22Rv1 (cell line): ENCODE data around the gene CMTM5.

ENCODE experiments used
- ZFX ChIP-seq: fragments of 450-650 bp; IDR thresholded peaks from 2 replicates; pipeline ENCODE4 v1.6.1; 2017; ENCODE audit warnings: antibody characterized with exemption, borderline replicate concordance
- TF ChIP-seq, protein P1 (sequence below): fragments of 450-650 bp; IDR thresholded peaks from 2 replicates; pipeline ENCODE4 v1.5.1; 2017; ENCODE audit warnings: mild to moderate bottlenecking

DNA sequence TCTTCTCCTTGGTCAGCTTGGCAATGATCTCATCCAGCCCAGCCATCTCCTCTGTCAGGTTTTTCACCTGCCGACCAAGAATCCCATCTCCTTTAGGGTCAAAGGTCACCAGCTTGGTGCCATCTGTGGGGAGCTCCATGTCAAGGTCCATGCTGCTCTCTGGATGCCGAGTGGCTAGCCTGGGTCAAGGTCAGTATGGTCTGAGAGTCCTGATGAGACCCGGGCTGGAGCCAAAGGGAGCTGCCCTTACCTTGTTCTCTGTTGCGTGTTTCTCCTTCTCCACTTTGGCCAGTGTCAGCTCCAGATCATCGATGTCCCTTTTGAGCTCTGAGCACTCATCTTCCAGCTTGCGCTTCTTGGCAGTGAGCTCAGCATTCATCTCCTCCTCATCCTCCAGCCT, 46.8 kb downstream of the CMTM5 start:
- TF ChIP-seq, protein P1, sequence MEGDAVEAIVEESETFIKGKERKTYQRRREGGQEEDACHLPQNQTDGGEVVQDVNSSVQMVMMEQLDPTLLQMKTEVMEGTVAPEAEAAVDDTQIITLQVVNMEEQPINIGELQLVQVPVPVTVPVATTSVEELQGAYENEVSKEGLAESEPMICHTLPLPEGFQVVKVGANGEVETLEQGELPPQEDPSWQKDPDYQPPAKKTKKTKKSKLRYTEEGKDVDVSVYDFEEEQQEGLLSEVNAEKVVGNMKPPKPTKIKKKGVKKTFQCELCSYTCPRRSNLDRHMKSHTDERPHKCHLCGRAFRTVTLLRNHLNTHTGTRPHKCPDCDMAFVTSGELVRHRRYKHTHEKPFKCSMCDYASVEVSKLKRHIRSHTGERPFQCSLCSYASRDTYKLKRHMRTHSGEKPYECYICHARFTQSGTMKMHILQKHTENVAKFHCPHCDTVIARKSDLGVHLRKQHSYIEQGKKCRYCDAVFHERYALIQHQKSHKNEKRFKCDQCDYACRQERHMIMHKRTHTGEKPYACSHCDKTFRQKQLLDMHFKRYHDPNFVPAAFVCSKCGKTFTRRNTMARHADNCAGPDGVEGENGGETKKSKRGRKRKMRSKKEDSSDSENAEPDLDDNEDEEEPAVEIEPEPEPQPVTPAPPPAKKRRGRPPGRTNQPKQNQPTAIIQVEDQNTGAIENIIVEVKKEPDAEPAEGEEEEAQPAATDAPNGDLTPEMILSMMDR = no peak
- TF ChIP-seq ZFX = no peak
